Neural progenitor cell (in vitro differentiated cells): Measurements from ENCODE around the gene TTYH2. TPM values are rescaled to one million over a fixed set of nuclear protein-coding genes. Genes with fewer than 3 reads are reported as not detected.

Experiments used
- DNase-seq: peaks from one replicate; pipeline ENCODE4 v3.0.0-alpha.2; 2016; ENCODE audit warnings: low spot score
- H2AFZ ChIP-seq: fragments of 200-600 bp; sonication (generic); replicated peaks from 2 replicates; pipeline ENCODE4 v1.6.1; 2016; ENCODE audit warnings: antibody characterized with exemption
- H3F3A ChIP-seq: fragments of 200-600 bp; sonication (generic); 2 replicates; pipeline ENCODE4 v1.6.1; 2016; ENCODE audit warnings: antibody characterized with exemption, low read depth
- H3K27ac ChIP-seq: fragments of 200-600 bp; sonication (generic); 2 replicates; pipeline ENCODE4 v1.5.1; 2016; ENCODE audit warnings: mild to moderate bottlenecking
- H3K27me3 ChIP-seq: fragments of 200-600 bp; sonication (generic); 2 replicates; pipeline ENCODE4 v1.6.1; 2016; ENCODE audit warnings: mild to moderate bottlenecking, moderate library complexity
- H3K36me3 ChIP-seq: fragments of 200-600 bp; sonication (generic); 2 replicates; pipeline ENCODE4 v1.5.1; 2016
- H3K4me1 ChIP-seq: fragments of 200-600 bp; sonication (generic); 2 replicates; pipeline ENCODE4 v1.6.1; 2016; ENCODE audit warnings: mixed run types
- H3K4me2 ChIP-seq: fragments of 200-600 bp; sonication (generic); 2 replicates; pipeline ENCODE4 v1.6.1; 2016
- H3K4me3 ChIP-seq: fragments of 200-600 bp; sonication (generic); 2 replicates; pipeline ENCODE4 v1.5.1; 2016
- H3K79me2 ChIP-seq: fragments of 200-600 bp; sonication (generic); 2 replicates; pipeline ENCODE4 v1.6.1; 2016; ENCODE audit warnings: low read depth
- H3K9ac ChIP-seq: fragments of 200-600 bp; sonication (generic); 2 replicates; pipeline ENCODE4 v1.6.1; 2016
- H3K9me3 ChIP-seq: fragments of 200-600 bp; sonication (generic); 2 replicates; pipeline ENCODE4 v1.5.1; 2016; ENCODE audit warnings: low read depth
- H4K20me1 ChIP-seq: fragments of 200-600 bp; sonication (generic); 2 replicates; pipeline ENCODE4 v1.6.1; 2016; ENCODE audit warnings: low read depth
- H3K27ac Mint-ChIP-seq: 3 replicates; pipeline ENCODE4 v1.8.0; 2021; ENCODE audit warnings: mixed read lengths
- H3K27me3 Mint-ChIP-seq: 2 replicates; pipeline ENCODE4 v1.8.0; 2022; ENCODE audit warnings: low read depth, mild to moderate bottlenecking, inconsistent platforms, moderate library complexity, mixed read lengths; ENCODE audit not compliant: insufficient read depth
- H3K36me3 Mint-ChIP-seq: 3 replicates; pipeline ENCODE4 v1.8.0; 2021; ENCODE audit warnings: mixed read lengths
- H3K4me1 Mint-ChIP-seq: 3 replicates; pipeline ENCODE4 v1.8.0; 2021; ENCODE audit warnings: mixed read lengths
- H3K4me3 Mint-ChIP-seq: 3 replicates; pipeline ENCODE4 v1.8.0; 2021; ENCODE audit warnings: mild to moderate bottlenecking, moderate library complexity, mixed read lengths
- H3K9me3 Mint-ChIP-seq: 3 replicates; pipeline ENCODE4 v1.8.0; 2020; ENCODE audit warnings: mixed read lengths
- EZH2 ChIP-seq: fragments of 200-600 bp; sonication (generic); IDR thresholded peaks from 2 replicates; pipeline ENCODE4 v1.6.1; 2017; ENCODE audit warnings: antibody characterized with exemption, mild to moderate bottlenecking, moderate library complexity
- EZH2phosphoT487 ChIP-seq: fragments of 200-600 bp; sonication (generic); IDR thresholded peaks from 2 replicates; pipeline ENCODE4 v1.6.1; 2017; ENCODE audit warnings: antibody characterized with exemption
- total RNA-seq: library from RNA; depleted of rRNA; stranded (reverse); fragments of >200 nt; gene quantifications from 2 replicates; pipeline ENCODE4 v1.2.3, GENCODE V29; 2015; ENCODE audit warnings: low replicate concordance
- TF ChIP-seq, protein P1 (sequence below): fragments of 200-600 bp; sonication (generic); IDR thresholded peaks from 2 replicates; pipeline ENCODE4 v1.5.1; 2017; ENCODE audit warnings: antibody characterized with exemption, mild to moderate bottlenecking

Gene TTYH2
- total RNA-seq, 1 donor from 2014 or later: 5.8 TPM

DNA sequence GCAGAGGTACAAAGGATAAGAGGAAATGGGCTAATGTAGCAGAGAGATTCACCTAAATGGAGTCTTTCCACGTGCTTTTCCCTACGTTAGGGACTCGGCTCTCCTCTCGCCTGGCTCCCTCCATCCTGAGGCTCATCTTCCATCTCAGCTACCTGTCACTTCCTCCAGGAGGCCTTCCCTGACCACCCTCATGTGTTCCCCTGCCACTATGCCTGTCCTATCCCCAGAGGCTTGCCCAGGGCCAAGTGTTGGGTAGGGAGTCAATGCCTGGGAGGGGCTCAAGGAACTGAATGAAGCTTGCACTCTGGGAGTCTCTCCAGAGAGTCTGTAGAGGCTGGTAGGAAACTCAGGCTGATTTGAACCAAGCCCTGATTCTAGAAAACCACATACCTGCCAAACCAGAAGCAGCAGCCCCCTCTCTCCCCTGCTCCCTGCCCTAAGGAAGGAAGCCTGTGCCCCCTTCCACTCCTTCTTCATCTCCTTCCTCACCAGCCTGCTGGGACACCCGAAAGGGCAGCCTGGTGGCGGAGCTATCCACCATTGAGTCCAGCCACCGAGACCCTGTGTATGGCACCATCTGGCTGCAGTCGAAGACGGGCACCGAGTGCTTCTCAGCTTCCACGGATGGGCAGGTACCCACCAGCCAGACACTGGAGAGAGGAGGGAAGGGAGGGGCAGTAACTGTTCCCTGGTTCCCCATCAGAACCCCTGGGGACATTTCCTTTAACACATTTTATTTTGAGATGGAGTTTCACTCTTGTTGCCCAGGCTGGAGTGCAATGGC, 86.0 kb downstream of the TTYH2 start:
- no peaks in the 10 kb centered on the region for H3K79me2 ChIP-seq
- no peaks in the 10 kb centered on the region for H3K9me3 ChIP-seq
- Mint-ChIP-seq H3K4me3 (no peak overlapping the region), H3K36me3 (no peaks in the 10 kb centered on the region), H3K9me3 (peaks cover 7% of the 10 kb centered on the region), H3K27ac (no peak overlapping the region), H3K27me3 (peaks cover 21% of the 10 kb centered on the region), H3K4me1 (peaks cover 26% of the 10 kb centered on the region)
- H2AFZ ChIP-seq: no peak overlapping the region
- no peak overlapping the region for H3K9ac ChIP-seq
- no peak for DNase-seq
- no peaks in the 10 kb centered on the region for H3K4me1 ChIP-seq
- no peak for TF ChIP-seq EZH2
- TF ChIP-seq, protein P1, sequence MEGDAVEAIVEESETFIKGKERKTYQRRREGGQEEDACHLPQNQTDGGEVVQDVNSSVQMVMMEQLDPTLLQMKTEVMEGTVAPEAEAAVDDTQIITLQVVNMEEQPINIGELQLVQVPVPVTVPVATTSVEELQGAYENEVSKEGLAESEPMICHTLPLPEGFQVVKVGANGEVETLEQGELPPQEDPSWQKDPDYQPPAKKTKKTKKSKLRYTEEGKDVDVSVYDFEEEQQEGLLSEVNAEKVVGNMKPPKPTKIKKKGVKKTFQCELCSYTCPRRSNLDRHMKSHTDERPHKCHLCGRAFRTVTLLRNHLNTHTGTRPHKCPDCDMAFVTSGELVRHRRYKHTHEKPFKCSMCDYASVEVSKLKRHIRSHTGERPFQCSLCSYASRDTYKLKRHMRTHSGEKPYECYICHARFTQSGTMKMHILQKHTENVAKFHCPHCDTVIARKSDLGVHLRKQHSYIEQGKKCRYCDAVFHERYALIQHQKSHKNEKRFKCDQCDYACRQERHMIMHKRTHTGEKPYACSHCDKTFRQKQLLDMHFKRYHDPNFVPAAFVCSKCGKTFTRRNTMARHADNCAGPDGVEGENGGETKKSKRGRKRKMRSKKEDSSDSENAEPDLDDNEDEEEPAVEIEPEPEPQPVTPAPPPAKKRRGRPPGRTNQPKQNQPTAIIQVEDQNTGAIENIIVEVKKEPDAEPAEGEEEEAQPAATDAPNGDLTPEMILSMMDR: no peak
- no peak for TF ChIP-seq EZH2phosphoT487
- H3K27me3 ChIP-seq: no peaks in the 10 kb centered on the region
- no peak overlapping the region for H3K4me2 ChIP-seq
- no peak overlapping the region for H3K4me3 ChIP-seq
- no peak overlapping the region for H3K27ac ChIP-seq
- H4K20me1 ChIP-seq: no peaks in the 10 kb centered on the region
- H3F3A ChIP-seq: peaks cover 12% of the 10 kb centered on the region
- no peaks in the 10 kb centered on the region for H3K36me3 ChIP-seq

GRCh38 chr17:74303305-74303704, 89.9 kb downstream of the TTYH2 start:
- no peaks in the 10 kb centered on the region for H3K36me3 Mint-ChIP-seq
- no peaks in the 10 kb centered on the region for H3K79me2 ChIP-seq
- no peak overlapping the region for H3K9ac ChIP-seq
- peaks cover 9% of the 10 kb centered on the region for H3K27me3 Mint-ChIP-seq
- TF ChIP-seq EZH2phosphoT487 (no peak), EZH2 (no peak)
- TF ChIP-seq, protein P1: no peak
- H3K4me1 Mint-ChIP-seq: peaks cover 15% of the 10 kb centered on the region
- H3K4me3 Mint-ChIP-seq: no peak overlapping the region
- no peak overlapping the region for H2AFZ ChIP-seq
- H3K27me3 ChIP-seq: no peaks in the 10 kb centered on the region
- no peak overlapping the region for H3K27ac Mint-ChIP-seq
- no peak overlapping the region for H3K4me3 ChIP-seq
- no peak overlapping the region for H3K27ac ChIP-seq
- no peak overlapping the region for H3K4me2 ChIP-seq
- H3K4me1 ChIP-seq: no peaks in the 10 kb centered on the region
- DNase-seq: no peak
- H3K9me3 Mint-ChIP-seq: no peaks in the 10 kb centered on the region
- H3K9me3 ChIP-seq: no peaks in the 10 kb centered on the region
- no peaks in the 10 kb centered on the region for H3F3A ChIP-seq
- H3K36me3 ChIP-seq: no peaks in the 10 kb centered on the region
- no peaks in the 10 kb centered on the region for H4K20me1 ChIP-seq

- Histone ChIP-seq H3K9me3 (no peaks in the 10 kb centered on the region), H2AFZ (no peak overlapping the region), H3K36me3 (no peaks in the 10 kb centered on the region), H3K27me3 (no peaks in the 10 kb centered on the region), H3K9ac (no peak overlapping the region), H3K4me3 (no peak overlapping the region), H3K4me1 (no peaks in the 10 kb centered on the region), H3F3A (no peaks in the 10 kb centered on the region), H4K20me1 (no peaks in the 10 kb centered on the region), H3K79me2 (no peaks in the 10 kb centered on the region), H3K27ac (no peak overlapping the region), H3K4me2 (no peak overlapping the region)
- Mint-ChIP-seq H3K9me3 (no peaks in the 10 kb centered on the region), H3K27ac (no peak overlapping the region), H3K36me3 (no peaks in the 10 kb centered on the region), H3K4me1 (peaks cover 12% of the 10 kb centered on the region), H3K4me3 (no peak overlapping the region), H3K27me3 (peaks cover 9% of the 10 kb centered on the region)
- TF ChIP-seq EZH2 (no peak), EZH2phosphoT487 (no peak)
- TF ChIP-seq, protein P1: no peak
- peak; percentile 33 for DNase-seq
Observed at GRCh38 chr17:74304184-74304583, 90.8 kb downstream of the TTYH2 start.
